DOHH2 (cell line): ENCODE data around the gene SYK.

Experiments
- H3F3A ChIP-seq: fragments of 200-600 bp; sonication (generic), shearing (Covaris generic); 2 replicates; pipeline ENCODE4 v1.6.0; 2016; ENCODE audit warnings: antibody characterized with exemption, mild to moderate bottlenecking; ENCODE audit not compliant: control insufficient read depth, insufficient read depth
- H3K27ac ChIP-seq: fragments of 200-600 bp; sonication (generic); 2 replicates; pipeline ENCODE4 v1.5.1; 2014; ENCODE audit warnings: low read depth, mild to moderate bottlenecking, low read length, moderate library complexity
- H3K27me3 ChIP-seq: fragments of 200-600 bp; sonication (generic); 2 replicates; pipeline ENCODE4 v1.6.1; 2014; ENCODE audit warnings: mild to moderate bottlenecking, low read length, mixed read lengths; ENCODE audit not compliant: control insufficient read depth
- H3K36me3 ChIP-seq: fragments of 200-600 bp; sonication (generic); 2 replicates; pipeline ENCODE4 v1.6.1; 2014; ENCODE audit warnings: mild to moderate bottlenecking, low read length, moderate library complexity, mixed read lengths; ENCODE audit not compliant: control insufficient read depth
- H3K4me1 ChIP-seq: fragments of 200-600 bp; sonication (generic); 2 replicates; pipeline ENCODE4 v1.6.1; 2014; ENCODE audit warnings: mild to moderate bottlenecking, low read length, mixed read lengths; ENCODE audit not compliant: control insufficient read depth
- H3K4me2 ChIP-seq: fragments of 200-600 bp; sonication (generic); 2 replicates; pipeline ENCODE4 v1.6.0; 2014; ENCODE audit warnings: mild to moderate bottlenecking, low read length, moderate library complexity
- H3K4me3 ChIP-seq: fragments of 200-600 bp; sonication (generic); 2 replicates; pipeline ENCODE4 v1.5.1; 2014; ENCODE audit warnings: mild to moderate bottlenecking, low read length, mixed read lengths
- H3K79me2 ChIP-seq: fragments of 200-600 bp; sonication (generic); 2 replicates; pipeline ENCODE4 v1.6.1; 2014; ENCODE audit warnings: mild to moderate bottlenecking, low read length, mixed read lengths; ENCODE audit not compliant: control insufficient read depth
- H3K9me2 ChIP-seq: fragments of 200-600 bp; sonication (generic); replicated peaks from 2 replicates; pipeline ENCODE4 v1.6.1; 2014; ENCODE audit warnings: mild to moderate bottlenecking, low read length, mixed read lengths; ENCODE audit not compliant: control insufficient read depth
- H3K9me3 ChIP-seq: fragments of 200-600 bp; sonication (generic); 2 replicates; pipeline ENCODE4 v1.6.1; 2014; ENCODE audit warnings: antibody characterized with exemption, low read length, mixed read lengths; ENCODE audit not compliant: control insufficient read depth, insufficient read depth
- H4K20me1 ChIP-seq: fragments of 200-600 bp; sonication (generic); 2 replicates; pipeline ENCODE4 v1.6.0; 2014; ENCODE audit warnings: low read depth, mild to moderate bottlenecking, antibody characterized with exemption, low read length, moderate library complexity; ENCODE audit not compliant: control insufficient read depth, insufficient read depth
- CTCF ChIP-seq: fragments of 200-600 bp; sonication (generic); IDR thresholded peaks from one replicate; pipeline ENCODE4 v1.5.1; 2014; ENCODE audit warnings: antibody characterized with exemption, mild to moderate bottlenecking, low read depth, low read length; ENCODE audit not compliant: poor library complexity, severe bottlenecking
- EZH2phosphoT487 ChIP-seq: fragments of 200-600 bp; sonication (generic); IDR thresholded peaks from 2 replicates; pipeline ENCODE4 v1.6.1; 2017; ENCODE audit warnings: borderline replicate concordance, mild to moderate bottlenecking, antibody characterized with exemption, low read length, moderate library complexity, mixed read lengths

Gene SYK

DNA sequence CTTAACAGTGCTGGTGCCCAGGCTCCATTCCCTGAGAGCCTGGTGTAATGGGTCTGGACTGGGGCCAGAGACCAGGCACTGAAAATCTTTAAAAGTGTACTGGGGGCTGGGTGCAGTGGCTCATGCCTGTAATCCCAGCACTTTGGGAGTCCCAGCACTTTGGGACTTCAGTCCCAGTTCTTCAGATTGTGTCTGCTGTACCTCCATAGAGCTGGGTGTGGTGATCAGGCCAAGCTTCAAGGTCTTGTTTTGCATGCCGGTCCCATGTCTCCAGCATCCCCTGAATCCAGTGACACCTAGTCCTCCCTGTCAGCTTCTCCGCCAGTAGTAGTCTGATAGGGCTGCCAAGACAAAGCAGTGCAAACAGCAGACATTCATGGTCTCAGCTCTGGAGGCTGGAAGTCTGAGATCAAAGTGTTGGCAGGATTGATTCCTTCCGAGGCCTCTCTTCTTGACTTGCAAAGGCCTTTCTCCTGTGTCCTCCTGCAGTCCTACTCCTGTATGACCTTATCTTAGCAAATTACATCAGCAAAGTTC is 108.2 kb downstream of the SYK start:
- peak overlapping the region; percentile 30 for H3K4me2 ChIP-seq
- H3K4me1 ChIP-seq, result peaks cover 28% of the 10 kb centered on the region
- no peaks in the 10 kb centered on the region for H3K36me3 ChIP-seq
- H3K27ac ChIP-seq, result no peak overlapping the region
- 0 out of 2 replicates have a peak, but pooled peaks cover 4% of the 10 kb centered on the region for H4K20me1 ChIP-seq
- peaks cover 17% of the 10 kb centered on the region for H3K27me3 ChIP-seq
- H3K79me2 ChIP-seq, result no peaks in the 10 kb centered on the region
- no peaks in the 10 kb centered on the region for H3K9me3 ChIP-seq
- H3K4me3 ChIP-seq, result 0 out of 2 replicates have a peak overlapping the region, but pooled peaks have one; percentile 6
- no peak for TF ChIP-seq EZH2phosphoT487
- no peak for TF ChIP-seq CTCF
- H3F3A ChIP-seq, result peaks cover 2% of the 10 kb centered on the region; the same call in 1 of the 2 replicates
- H3K9me2 ChIP-seq, result no peaks in the 10 kb centered on the region

GRCh38 chr9:90914196-90914595 is 112.6 kb downstream of the SYK start:
- H3K9me3 ChIP-seq, result no peaks in the 10 kb centered on the region
- no peaks in the 10 kb centered on the region for H3F3A ChIP-seq
- no peaks in the 10 kb centered on the region for H3K9me2 ChIP-seq
- H4K20me1 ChIP-seq, result 0 out of 2 replicates have a peak, but pooled peaks cover 4% of the 10 kb centered on the region
- peaks cover 21% of the 10 kb centered on the region for H3K4me1 ChIP-seq
- H3K4me3 ChIP-seq, result no peak overlapping the region
- H3K4me2 ChIP-seq, result no peak overlapping the region
- no peaks in the 10 kb centered on the region for H3K79me2 ChIP-seq
- no peaks in the 10 kb centered on the region for H3K36me3 ChIP-seq
- no peak overlapping the region for H3K27ac ChIP-seq
- TF ChIP-seq EZH2phosphoT487 (no peak), CTCF (no peak)
- H3K27me3 ChIP-seq, result peaks cover 4% of the 10 kb centered on the region; the same call in 1 of the 2 replicates

- Histone ChIP-seq H3K27ac (no peak overlapping the region), H3K4me2 (no peak overlapping the region), H3K27me3 (peaks cover 4% of the 10 kb centered on the region; the same call in 1 of the 2 replicates), H3K36me3 (no peaks in the 10 kb centered on the region), H3F3A (no peaks in the 10 kb centered on the region), H3K4me1 (peaks cover 14% of the 10 kb centered on the region), H3K9me2 (no peaks in the 10 kb centered on the region), H3K79me2 (no peaks in the 10 kb centered on the region), H3K9me3 (no peaks in the 10 kb centered on the region), H4K20me1 (0 out of 2 replicates have a peak, but pooled peaks cover 4% of the 10 kb centered on the region), H3K4me3 (no peak overlapping the region)
- TF ChIP-seq EZH2phosphoT487 (no peak), CTCF (peak; percentile 85)
Observed at GRCh38 chr9:90914868-90915483, 113.4 kb downstream of the SYK start.
